Raji (cell line): ENCODE measurements around the gene ARHGAP24.

ENCODE experiments used
- POLR2A ChIP-seq: IDR thresholded peaks from 2 replicates; pipeline ENCODE4 v1.6.1; 2011; ENCODE audit warnings: low read depth, low read length, control low read depth; ENCODE audit not compliant: insufficient read depth

The ARHGAP24 gene

DNA sequence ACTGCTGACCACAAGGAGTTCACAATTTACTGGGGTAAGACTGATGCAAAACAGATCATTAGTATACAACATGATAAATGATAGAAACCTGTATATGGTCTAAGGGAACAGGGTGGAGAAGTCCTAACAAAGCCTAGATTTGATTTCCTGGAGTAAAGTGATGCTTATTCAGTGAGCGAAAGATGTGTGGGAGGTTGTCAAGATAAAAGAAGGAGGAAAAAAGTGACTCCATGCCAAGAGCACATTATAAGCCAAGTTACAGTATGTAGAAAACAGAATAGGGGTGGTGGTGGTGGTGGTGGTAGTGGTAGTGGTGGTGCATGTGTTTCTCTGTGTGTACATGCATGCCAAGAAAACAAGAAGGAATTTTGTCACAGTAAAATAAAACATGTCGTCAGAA is 559.7 kb downstream of the ARHGAP24 start:
- no peak for TF ChIP-seq POLR2A

DNA sequence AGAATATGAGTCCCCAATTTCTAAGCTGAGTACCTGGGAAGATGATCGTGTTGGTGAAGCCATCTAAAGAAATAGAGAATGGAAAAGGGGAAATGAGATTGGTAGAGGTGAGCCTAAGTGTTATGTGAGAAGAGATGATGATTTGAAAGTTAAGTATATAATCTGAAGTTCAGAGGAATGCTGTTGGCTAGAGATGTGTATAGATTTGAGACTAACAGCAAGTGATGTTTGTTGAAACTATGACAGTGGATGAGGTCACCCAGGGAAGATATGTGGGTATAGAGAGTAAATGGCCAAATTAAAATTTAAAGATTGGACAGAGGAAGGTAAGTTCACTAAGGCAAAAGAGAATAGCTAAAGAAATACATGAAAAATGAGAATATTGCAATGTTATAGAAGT is 560.7 kb downstream of the ARHGAP24 start:
- TF ChIP-seq POLR2A = no peak

DNA sequence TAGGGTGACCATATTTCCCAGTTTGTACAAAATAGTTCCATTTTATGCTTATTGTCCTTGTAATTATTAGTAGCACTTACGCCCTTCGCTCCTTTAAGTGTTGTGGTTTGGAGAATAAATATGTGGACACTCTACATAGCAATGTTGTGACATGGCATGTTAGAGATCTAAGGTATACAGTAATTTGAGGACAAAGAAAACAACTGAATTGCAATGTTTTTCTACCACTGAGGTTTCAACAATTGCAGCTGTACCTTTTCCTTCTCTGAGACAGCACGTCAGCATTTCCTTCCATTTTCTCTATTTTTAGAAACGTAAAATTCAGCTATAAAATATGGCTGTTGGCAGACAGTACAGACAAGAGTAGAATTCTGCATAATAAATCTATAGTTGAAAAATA is 561.8 kb downstream of the ARHGAP24 start:
- no peak for TF ChIP-seq POLR2A

DNA sequence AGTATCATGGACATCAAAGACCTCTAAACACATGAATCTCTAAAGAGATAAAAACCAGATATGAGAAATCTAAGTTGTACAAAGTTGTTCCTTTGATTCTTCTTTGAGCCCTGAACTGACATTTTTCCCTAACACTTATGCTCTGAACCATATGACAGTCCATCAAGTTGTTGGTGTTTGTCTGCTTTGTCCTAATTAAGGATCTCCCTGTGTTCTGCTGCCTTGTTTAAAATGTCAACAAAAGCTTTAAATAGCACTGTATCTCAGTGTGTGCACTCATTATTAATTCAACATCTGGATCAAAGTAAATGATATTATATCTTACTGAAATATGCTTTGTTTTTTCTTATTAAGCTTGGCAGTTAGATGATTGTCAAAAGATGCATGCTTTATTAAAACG is 563.1 kb downstream of the ARHGAP24 start:
- TF ChIP-seq POLR2A = no peak

DNA sequence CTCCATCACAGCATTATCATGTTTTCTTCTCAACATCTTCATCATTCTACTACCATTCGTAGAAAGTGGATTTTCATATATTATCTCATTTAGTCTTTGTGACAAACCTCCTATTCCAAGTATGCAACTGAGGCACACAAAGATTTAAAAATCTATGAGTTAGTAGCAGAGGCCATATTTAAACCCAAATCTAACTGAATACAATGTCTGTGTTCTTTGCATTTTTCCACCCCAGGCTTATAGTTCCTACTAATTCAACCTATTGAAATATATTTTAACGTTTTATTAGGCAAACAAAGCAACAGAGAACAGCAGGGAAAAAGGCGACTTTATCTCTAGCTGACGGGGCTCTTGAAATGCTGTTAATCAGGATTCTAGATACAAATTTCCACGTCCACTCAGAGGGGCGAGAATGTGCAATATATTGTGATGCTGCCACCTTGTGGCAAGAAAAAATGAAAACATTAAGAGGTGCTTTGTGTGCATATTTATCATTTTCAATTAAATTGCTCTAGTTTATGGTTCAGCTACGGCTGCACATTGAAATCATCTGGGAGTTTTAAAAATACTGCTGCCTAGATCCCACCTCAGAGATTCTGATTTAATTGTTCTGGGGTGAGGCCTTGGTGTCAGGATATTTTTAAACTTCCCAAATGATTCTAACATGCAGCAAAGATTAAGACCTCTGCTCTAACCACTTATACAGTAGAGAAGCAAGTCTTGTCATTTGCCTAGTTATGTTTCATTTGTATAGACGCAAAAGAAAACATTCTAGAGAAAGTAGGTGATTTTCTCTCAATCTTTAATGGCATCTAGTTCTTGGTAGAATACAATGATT is 569.0 kb downstream of the ARHGAP24 start:
- no peak for TF ChIP-seq POLR2A

DNA sequence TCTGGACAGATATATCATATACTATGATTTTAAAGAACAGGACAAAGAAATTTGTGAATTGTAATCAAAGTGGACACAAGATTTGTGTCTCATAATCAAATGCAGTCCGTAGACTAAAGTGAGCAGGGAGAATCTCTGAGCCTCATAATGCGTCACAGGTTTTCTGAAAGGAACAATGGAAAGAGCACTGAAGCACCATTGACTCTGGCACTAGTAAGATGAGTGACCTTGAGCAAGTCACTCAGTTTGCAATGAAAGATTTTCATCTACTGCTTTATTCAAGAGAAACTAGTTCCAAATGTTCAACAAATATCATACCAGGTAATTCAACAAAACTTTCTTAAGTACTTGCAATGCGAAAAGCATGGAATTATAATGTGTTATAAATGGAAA is 569.6 kb downstream of the ARHGAP24 start:
- TF ChIP-seq POLR2A = no peak

DNA sequence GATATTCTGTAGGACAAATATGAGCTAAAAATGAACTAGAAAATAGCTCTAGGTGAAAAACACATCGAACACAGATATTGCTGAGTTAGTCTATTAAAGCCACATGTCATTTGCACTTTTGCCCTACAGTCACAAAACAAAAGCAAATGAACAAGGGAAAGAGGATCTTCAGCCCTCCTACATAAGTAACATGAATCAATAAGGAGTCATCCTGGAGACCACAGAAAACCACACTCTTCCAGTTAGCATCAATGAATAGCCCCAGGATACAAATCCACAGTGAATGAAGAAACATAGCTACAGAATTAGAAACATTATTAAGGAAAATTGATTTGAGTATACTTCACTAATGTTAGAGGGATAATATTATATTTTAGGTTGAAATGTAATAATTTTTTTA is 573.5 kb downstream of the ARHGAP24 start:
- no peak for TF ChIP-seq POLR2A

DNA sequence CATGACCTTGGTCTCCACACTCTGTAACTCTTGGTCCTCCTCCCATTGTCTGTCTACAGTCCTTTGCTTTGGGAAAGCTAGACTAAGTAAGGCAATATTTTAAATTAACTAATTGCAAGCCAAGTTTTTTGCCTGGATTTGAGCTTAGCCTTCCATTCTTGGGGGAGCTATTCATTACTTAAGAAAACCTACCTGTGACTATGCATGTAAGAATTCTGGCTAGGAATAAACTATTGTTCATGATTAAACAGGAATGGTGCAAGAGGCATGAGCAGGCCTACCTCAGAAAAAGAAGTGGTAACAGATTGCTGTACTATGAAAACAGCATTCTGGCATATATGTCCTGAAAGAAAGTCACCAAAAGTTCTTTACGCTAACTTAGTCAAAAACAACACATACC is 575.5 kb downstream of the ARHGAP24 start:
- TF ChIP-seq POLR2A = no peak
